ENCODE results near the gene CYB561D1.

DNA sequence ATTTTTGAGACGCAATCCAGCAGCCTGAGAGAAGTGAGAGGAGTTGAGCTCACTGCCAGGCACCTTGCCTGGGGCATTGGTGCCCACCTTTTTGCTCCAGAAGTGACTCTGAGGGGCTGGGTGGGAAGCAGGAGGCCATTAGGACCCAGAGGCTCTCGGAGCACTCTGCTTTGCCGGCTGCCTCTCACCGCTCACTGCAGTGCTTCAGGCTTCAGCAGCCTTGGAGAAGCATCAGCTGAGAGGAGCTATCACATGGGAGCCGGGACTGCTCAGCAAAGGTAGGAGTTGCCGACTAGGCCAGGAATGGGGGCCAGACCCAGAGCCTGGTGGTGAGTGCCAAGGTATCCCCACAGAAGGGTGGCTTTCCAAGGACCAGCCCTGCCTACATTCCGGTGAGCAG lies 45.8 kb downstream of the CYB561D1 start, which contains the start of gene GPR61:
- TF ChIP-seq, protein P1, sequence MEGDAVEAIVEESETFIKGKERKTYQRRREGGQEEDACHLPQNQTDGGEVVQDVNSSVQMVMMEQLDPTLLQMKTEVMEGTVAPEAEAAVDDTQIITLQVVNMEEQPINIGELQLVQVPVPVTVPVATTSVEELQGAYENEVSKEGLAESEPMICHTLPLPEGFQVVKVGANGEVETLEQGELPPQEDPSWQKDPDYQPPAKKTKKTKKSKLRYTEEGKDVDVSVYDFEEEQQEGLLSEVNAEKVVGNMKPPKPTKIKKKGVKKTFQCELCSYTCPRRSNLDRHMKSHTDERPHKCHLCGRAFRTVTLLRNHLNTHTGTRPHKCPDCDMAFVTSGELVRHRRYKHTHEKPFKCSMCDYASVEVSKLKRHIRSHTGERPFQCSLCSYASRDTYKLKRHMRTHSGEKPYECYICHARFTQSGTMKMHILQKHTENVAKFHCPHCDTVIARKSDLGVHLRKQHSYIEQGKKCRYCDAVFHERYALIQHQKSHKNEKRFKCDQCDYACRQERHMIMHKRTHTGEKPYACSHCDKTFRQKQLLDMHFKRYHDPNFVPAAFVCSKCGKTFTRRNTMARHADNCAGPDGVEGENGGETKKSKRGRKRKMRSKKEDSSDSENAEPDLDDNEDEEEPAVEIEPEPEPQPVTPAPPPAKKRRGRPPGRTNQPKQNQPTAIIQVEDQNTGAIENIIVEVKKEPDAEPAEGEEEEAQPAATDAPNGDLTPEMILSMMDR (IDR thresholded peaks at IDR 0.05; ENCODE audit: borderline replicate concordance, extremely low read depth, low read length, poor library complexity, severe bottlenecking), result no peak
- TF ChIP-seq EZH2 (IDR thresholded peaks at IDR 0.05; ENCODE audit: borderline replicate concordance, low read depth, low read length, severe bottlenecking), result no peak
